Peyer's patch (tissue), 4 donors: ENCODE measurements around the gene AUTS2.

Experiments
- POLR2A ChIP-seq, 2 donors: fragments of 450-650 bp; IDR thresholded peaks; one replicate each; pipeline ENCODE4 v1.5.1; 2017; ENCODE audit warnings: antibody characterized with exemption in 2 of 2, mild to moderate bottlenecking in 2 of 2, moderate library complexity in 2 of 2
- TF ChIP-seq, protein P1 (sequence below), 6 experiments: fragments of 450-650 bp in 4 of 6; fragments of 200-600 bp in 2 of 6; sonication (generic) in 1 of 6; IDR thresholded peaks; one replicate each; pipeline ENCODE4 v1.5.1; 2017 to 2019; ENCODE audit warnings: antibody characterized with exemption in 6 of 6, mild to moderate bottlenecking in 3 of 6, moderate library complexity in 1 of 6

DNA sequence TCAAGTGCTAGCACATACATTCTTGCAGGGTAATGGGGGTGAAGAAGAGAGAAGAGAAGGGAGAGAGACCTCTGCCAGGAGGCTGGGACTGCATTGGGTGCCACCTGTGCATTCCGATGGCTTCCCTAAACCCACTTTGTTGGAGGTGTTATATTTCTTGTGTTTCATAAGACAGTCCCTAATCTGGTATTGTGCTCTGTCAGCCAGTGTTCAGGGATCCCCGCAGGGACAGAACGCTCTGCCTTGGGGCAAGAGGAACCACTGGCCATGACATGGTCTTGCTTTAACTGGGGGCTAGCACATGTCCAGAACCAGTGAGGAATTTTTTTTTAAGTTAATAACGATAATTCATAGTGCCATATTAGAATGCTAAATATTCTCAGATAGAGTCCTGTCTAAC is 1168.4 kb downstream of the AUTS2 start:
- no peak for TF ChIP-seq POLR2A (IDR thresholded peaks at IDR 0.05)
- TF ChIP-seq, protein P1, sequence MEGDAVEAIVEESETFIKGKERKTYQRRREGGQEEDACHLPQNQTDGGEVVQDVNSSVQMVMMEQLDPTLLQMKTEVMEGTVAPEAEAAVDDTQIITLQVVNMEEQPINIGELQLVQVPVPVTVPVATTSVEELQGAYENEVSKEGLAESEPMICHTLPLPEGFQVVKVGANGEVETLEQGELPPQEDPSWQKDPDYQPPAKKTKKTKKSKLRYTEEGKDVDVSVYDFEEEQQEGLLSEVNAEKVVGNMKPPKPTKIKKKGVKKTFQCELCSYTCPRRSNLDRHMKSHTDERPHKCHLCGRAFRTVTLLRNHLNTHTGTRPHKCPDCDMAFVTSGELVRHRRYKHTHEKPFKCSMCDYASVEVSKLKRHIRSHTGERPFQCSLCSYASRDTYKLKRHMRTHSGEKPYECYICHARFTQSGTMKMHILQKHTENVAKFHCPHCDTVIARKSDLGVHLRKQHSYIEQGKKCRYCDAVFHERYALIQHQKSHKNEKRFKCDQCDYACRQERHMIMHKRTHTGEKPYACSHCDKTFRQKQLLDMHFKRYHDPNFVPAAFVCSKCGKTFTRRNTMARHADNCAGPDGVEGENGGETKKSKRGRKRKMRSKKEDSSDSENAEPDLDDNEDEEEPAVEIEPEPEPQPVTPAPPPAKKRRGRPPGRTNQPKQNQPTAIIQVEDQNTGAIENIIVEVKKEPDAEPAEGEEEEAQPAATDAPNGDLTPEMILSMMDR (IDR thresholded peaks at IDR 0.05), result no peak
